ENCODE measurements around the gene NTN3. TPM values are rescaled to one million over a fixed set of nuclear protein-coding genes. Genes with fewer than 3 reads are reported as not detected.

NTN3 gene
- polyA plus RNA-seq, 2 of the 4 experiments (the other 2 are of a cell fraction): not detected

GRCh38 chr16:2500918-2501750, 30.0 kb downstream of the NTN3 start (continued):
- no peak for TF ChIP-seq TFCP2L1 (CRISPR knock-in tag; IDR thresholded peaks at IDR 0.05)

DNA sequence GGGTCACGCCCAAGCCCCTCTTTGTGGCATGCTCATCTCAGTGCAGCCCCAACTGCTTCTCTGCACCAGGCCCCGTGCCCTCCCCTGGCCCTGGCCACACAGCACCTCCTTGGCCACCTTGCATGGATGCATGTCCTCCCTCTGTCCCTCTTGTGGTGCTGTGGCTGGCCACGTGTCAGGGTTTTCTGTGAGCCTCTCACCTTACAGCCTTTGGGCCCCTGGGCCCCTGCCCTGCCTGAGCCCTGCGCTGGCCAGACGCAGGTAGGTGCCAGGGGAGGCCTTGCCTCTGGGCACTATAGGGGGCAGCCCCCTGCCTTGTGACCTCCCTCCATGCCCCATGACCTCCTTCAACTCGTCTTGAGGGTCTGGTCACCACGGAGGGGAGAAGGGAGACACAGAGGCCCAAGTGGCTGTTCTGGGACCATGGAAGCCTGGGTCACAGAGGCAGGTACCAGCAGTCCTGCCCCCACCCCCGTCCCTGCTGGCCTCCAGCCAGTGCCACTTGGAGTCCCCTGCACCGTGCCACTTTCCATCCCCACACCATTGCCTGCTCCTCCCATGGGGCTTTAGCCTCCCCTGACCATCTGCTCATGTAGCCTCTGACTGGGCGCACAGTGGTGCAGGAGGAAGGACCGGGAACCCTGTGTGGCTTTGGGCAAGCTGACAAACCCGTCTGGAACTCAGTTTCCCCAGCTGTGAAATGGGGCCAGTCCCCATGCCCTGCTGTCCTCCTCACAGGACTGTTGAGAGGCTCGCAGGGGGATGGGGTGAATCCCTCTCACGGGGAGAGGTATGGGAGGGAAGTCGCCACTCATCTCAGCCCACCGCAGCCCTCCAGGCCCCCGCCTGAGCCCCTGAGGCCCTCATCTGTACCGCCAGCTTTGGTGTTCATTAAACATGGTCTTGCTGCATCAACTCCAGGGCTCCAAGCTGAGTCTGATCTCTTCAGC, 31.1 kb downstream of the NTN3 start:
- Histone ChIP-seq H3K4me3 (no peak overlapping the region), H3K4me1 (peaks cover 25% of the 10 kb centered on the region), H3K9me3 (no peaks in the 10 kb centered on the region), H3K4me2 (peak overlapping the region; percentile 46), H3K27ac (peak overlapping the region; percentile 28 to 65; a peak in 4 of 6 replicates)
- POLR2A ChIA-PET: interaction anchor here (0.6 to 1.1 kb wide), 5 partner anchors 10 to 538 kb away, joined by 3 to 4 read pairs (median 3); partner anchors contain the start of genes ECI1 and RPS2
- WGBS (ENCODE audit: missing lambda C conversion rate): 84% methylated on average over 15 of the region's 18 CpGs
- TF ChIP-seq JUN (IDR thresholded peaks at IDR 0.05) (no peak), CBX8 (IDR thresholded peaks at IDR 0.05) (no peak)
- ATAC-seq (peak; percentile 19 to 25; a peak in 4 of 6 replicates), DNase-seq (ENCODE audit: low read depth in 1 of 2, low spot score in 1 of 2) (no peak), FAIRE-seq (no peak)
- CTCF ChIA-PET: interaction anchor here (0.6 to 6.4 kb wide), 47 partner anchors 11 to 350 kb away, joined by 3 to 98 read pairs (median 4); partner anchors contain the start of genes ABCA3, AMDHD2, ATP6V0C and CCNF

DNA sequence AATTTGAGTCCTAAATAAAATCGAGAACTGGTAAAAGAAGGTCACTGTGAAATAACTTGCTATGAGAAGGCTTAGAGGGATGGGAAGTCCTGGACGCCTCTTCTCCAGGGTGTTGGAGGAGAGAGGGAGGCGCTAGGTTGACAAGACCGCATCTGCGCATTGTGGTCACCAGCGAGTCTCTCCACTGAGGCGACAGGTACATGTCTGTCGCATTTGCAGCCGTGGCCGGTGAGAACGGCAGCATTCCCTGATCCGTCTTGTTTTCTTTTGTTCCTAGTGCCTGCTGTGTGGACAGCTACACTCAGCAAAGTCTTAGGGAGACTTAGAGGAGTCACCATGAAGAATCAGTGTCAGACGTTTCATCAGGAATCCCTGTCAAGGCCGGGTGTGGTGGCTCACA, 34.6 kb downstream of the NTN3 start:
- FAIRE-seq (no peak), ATAC-seq (no peak), DNase-seq (ENCODE audit: low read depth in 1 of 2, low spot score in 1 of 2) (no peak)
- no peak for TF ChIP-seq PHF8 (IDR thresholded peaks at IDR 0.05; ENCODE audit: borderline replicate concordance, low read depth)
- no peak for TF ChIP-seq FOXS1 (CRISPR knock-in tag; IDR thresholded peaks at IDR 0.05)
- no peak for TF ChIP-seq RFX5 (IDR thresholded peaks at IDR 0.05)
- no peak for TF ChIP-seq GATA3 (IDR thresholded peaks at IDR 0.05; ENCODE audit: borderline replicate concordance)
- TF ChIP-seq EHF (CRISPR knock-in tag; IDR thresholded peaks at IDR 0.05): no peak
- TF ChIP-seq NFE2L2 (conservative IDR thresholded peaks at IDR 0.05; ENCODE audit: low read length): no peak
- TF ChIP-seq SREBF2 (IDR thresholded peaks at IDR 0.05): no peak
- TF ChIP-seq TP53 (CRISPR knock-in tag; IDR thresholded peaks at IDR 0.05): no peak
- TF ChIP-seq NR3C1 (IDR thresholded peaks at IDR 0.05): no peak
- TF ChIP-seq JUNB (IDR thresholded peaks at IDR 0.05): no peak
- TF ChIP-seq, protein P1, sequence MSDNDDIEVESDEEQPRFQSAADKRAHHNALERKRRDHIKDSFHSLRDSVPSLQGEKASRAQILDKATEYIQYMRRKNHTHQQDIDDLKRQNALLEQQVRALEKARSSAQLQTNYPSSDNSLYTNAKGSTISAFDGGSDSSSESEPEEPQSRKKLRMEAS (IDR thresholded peaks at IDR 0.05): no peak
- no peak for TF ChIP-seq HOXA7 (CRISPR knock-in tag; IDR thresholded peaks at IDR 0.05)
- TF ChIP-seq FOSB (CRISPR knock-in tag; IDR thresholded peaks at IDR 0.05): no peak
- no peak for TF ChIP-seq RAD21 (conservative IDR thresholded peaks at IDR 0.05 in 1 of 2, IDR thresholded peaks at IDR 0.05 in 1 of 2)
- no peak for TF ChIP-seq NPAS2 (CRISPR knock-in tag; IDR thresholded peaks at IDR 0.05; ENCODE audit: borderline replicate concordance)
- Histone ChIP-seq H3K9me3 (no peaks in the 10 kb centered on the region), H3K4me3 (no peak overlapping the region), H3K4me1 (peaks cover 16% of the 10 kb centered on the region), H3K4me2 (no peak overlapping the region), H3K27ac (no peak overlapping the region)
- POLR2A ChIA-PET: no interaction called here
- CTCF ChIA-PET: interaction anchor here (0.9 kb wide), 1 partner anchor 255 kb away, joined by 3 read pairs; no protein-coding TSS in a partner anchor
- whole genome bisulfite sequencing (ENCODE audit: missing lambda C conversion rate): 84% methylated on average over 14 of the region's 14 CpGs

DNA sequence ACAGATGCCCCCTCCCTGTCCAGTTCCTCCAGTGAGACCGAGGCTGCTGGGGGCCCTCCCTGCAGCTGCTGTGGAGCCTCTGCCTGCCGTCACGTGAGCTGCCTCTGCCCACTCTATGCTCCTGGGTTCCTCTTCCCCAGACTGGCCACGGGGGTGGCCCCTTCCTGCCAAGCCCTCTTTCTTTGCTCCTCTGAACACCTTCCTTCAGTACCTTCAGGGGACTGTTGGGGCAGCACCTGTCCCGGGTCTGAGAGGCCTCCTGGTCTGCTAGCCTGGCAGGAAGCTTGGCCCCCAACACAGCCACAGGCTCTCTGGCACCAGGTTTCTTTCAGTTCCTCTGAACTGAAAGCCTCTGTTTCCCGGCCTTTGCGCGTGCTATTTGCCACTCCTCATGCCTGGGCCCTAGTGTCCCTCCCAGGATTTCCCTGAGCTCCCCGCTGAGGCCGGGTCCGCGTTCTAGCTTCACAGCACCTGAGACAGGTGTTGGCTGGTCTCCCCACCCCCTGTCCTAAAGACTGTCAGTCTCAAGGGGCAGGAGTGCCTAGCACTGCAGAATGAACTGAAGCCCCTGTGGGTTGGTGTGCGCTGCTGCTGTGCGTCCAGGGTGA, 36.1 kb downstream of the NTN3 start:
- WGBS (ENCODE audit: missing lambda C conversion rate): 85% methylated on average over 12 of the region's 14 CpGs
- H3K4me2 ChIP-seq: no peak overlapping the region
- no peaks in the 10 kb centered on the region for H3K9me3 ChIP-seq
- ChIA-PET POLR2A (no interaction called here), CTCF (interaction anchor here (2.7 kb wide), 1 partner anchor 33 kb away, joined by 7 read pairs; the partner anchor contains the start of gene TBC1D24)
- TF ChIP-seq HOXB5 (CRISPR knock-in tag; IDR thresholded peaks at IDR 0.05) (no peak), JUN (IDR thresholded peaks at IDR 0.05) (no peak), MAZ (IDR thresholded peaks at IDR 0.05; ENCODE audit: borderline replicate concordance, low read depth, low read length) (no peak), TP53 (CRISPR knock-in tag; IDR thresholded peaks at IDR 0.05) (no peak), RAD21 (conservative IDR thresholded peaks at IDR 0.05 in 1 of 2, IDR thresholded peaks at IDR 0.05 in 1 of 2) (no peak), PHF8 (IDR thresholded peaks at IDR 0.05; ENCODE audit: borderline replicate concordance, low read depth) (no peak), RARB (CRISPR knock-in tag; IDR thresholded peaks at IDR 0.05) (no peak), FOSL2 (IDR thresholded peaks at IDR 0.05) (no peak), FOSL2 (CRISPR knock-in tag; IDR thresholded peaks at IDR 0.05) (no peak)
- TF ChIP-seq, protein P2, sequence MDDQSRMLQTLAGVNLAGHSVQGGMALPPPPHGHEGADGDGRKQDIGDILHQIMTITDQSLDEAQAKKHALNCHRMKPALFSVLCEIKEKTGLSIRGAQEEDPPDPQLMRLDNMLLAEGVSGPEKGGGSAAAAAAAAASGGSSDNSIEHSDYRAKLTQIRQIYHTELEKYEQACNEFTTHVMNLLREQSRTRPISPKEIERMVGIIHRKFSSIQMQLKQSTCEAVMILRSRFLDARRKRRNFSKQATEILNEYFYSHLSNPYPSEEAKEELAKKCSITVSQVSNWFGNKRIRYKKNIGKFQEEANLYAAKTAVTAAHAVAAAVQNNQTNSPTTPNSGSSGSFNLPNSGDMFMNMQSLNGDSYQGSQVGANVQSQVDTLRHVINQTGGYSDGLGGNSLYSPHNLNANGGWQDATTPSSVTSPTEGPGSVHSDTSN (IDR thresholded peaks at IDR 0.05): no peak
- TF ChIP-seq, protein P1 (IDR thresholded peaks at IDR 0.05): no peak
- FAIRE-seq (no peak), DNase-seq (ENCODE audit: low read depth in 1 of 2, low spot score in 1 of 2) (no peak), ATAC-seq (peak; percentile 14 to 33; a peak in 1 of 6 replicates)
- no peak overlapping the region for H3K27ac ChIP-seq
- H3K4me1 ChIP-seq: peaks cover 11% of the 10 kb centered on the region
- no peak overlapping the region for H3K4me3 ChIP-seq

All from A549 (cell line).